ENCODE data around the gene NAA15. TPM values are rescaled to one million over a fixed set of nuclear protein-coding genes. Genes with fewer than 3 reads are reported as not detected.

NAA15 gene
- total and polyA plus RNA-seq, 2 of the 8 experiments (the other 6 are each of a cell fraction or from before 2014, with no cell fraction given): 9.7 to 124 TPM

DNA sequence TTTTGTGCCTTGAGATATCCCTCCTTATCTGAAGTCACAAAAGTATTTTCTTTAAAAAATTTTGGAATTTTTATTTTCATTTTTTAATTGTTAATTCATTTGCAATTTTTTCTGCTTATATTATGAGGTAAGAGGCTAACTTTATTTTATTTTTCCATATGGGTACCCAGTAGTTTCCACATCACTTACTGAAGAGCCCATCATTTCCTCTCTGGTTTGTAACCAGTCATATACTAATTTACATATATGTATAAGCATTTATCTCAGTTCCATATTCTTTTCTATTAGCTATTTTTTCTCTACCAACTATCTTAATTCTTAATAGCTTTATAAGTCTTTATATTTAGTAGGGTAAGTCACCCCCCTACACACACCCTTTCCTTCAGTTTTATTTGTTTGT lies 48.3 kb upstream of the NAA15 start (continued):
- TF ChIP-seq RXRA (IDR thresholded peaks at IDR 0.05; ENCODE audit: insufficient read depth, low read depth, low read length) (no peak), SIRT6 (IDR thresholded peaks at IDR 0.05; ENCODE audit: low read length) (no peak), SP1 (IDR thresholded peaks at IDR 0.05; ENCODE audit: low read depth, low read length) (no peak), EP300 (IDR thresholded peaks at IDR 0.05; ENCODE audit: borderline replicate concordance in 1 of 2, low read depth in 2 of 2, low read length in 2 of 2) (no peak)
- TF ChIP-seq, protein P1, sequence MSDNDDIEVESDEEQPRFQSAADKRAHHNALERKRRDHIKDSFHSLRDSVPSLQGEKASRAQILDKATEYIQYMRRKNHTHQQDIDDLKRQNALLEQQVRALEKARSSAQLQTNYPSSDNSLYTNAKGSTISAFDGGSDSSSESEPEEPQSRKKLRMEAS (IDR thresholded peaks at IDR 0.05): no peak

Data from H1 (cell line).